Astrocyte of the spinal cord (primary cell): ENCODE data around the gene GCLC.

ENCODE experiments used
- DNase-seq: peaks from one replicate; pipeline ENCODE4 v3.0.0; 2011; ENCODE audit warnings: low read depth, low spot score
- H3K4me3 ChIP-seq: 2 replicates; pipeline ENCODE4 v1.5.1; 2011; ENCODE audit warnings: low read depth, mild to moderate bottlenecking, low read length, moderate library complexity
- CTCF ChIP-seq: IDR thresholded peaks from 2 replicates; pipeline ENCODE4 v1.5.1; 2012; ENCODE audit warnings: low read depth, mild to moderate bottlenecking, low read length, inconsistent platforms
- in situ Hi-C: cut with HindIII; loops from 2 replicates; pipeline ENCODE4 v1.10.0; 2017; ENCODE audit warnings: low sequenced_read_pairs

The GCLC gene

GRCh38 chr6:53539561-53539960 lies 5.3 kb downstream of the GCLC start:
- no peak for TF ChIP-seq CTCF
- H3K4me3 ChIP-seq: no peak overlapping the region
- DNase-seq: no peak
- in situ Hi-C loops: no loop called here

- DNase-seq: no peak
- in situ Hi-C loops: no loop called here
- H3K4me3 ChIP-seq: no peak overlapping the region
- TF ChIP-seq CTCF: no peak
Measured at GRCh38 chr6:53536561-53536960, 8.3 kb downstream of the GCLC start.

- no peak for DNase-seq
- no peak overlapping the region for H3K4me3 ChIP-seq
- TF ChIP-seq CTCF: no peak
- in situ Hi-C loops: no loop called here
Measured at GRCh38 chr6:53532942-53533341, 12.0 kb downstream of the GCLC start.

- in situ Hi-C loops: no loop called here
- no peak for TF ChIP-seq CTCF
- no peak overlapping the region for H3K4me3 ChIP-seq
- no peak for DNase-seq
Measured at GRCh38 chr6:53532061-53532797, 12.7 kb downstream of the GCLC start.

DNA sequence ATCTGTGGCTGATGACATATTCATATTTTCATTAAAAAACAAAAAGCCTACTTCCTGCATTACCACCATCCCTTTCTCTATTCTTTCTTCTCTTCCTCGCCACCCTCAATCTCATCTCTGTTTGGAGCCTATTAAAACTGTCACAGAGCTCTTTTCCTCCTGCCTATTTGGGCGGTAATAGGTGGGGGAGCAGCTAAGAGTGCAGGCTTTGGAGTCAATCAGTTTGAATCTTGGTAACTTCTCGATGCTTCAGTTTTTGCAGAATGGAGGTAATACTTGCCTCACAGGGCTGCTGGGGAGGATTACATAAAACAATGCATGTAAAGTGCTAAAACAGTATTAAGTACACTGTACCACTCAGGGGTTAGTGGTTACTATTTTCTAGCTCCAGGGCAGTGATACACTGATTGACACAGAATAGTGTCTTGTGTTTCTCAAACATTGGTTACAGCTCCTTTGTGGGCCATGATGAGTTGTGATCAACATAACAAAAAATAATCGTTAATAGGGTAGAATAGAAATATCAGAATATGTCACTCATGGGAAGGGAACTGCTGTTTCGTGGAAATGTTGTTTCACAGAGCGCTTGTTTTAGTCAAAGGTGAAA lies 14.0 kb downstream of the GCLC start:
- in situ Hi-C loops: no loop called here
- no peak for TF ChIP-seq CTCF
- no peak for DNase-seq
- H3K4me3 ChIP-seq: no peak overlapping the region

DNA sequence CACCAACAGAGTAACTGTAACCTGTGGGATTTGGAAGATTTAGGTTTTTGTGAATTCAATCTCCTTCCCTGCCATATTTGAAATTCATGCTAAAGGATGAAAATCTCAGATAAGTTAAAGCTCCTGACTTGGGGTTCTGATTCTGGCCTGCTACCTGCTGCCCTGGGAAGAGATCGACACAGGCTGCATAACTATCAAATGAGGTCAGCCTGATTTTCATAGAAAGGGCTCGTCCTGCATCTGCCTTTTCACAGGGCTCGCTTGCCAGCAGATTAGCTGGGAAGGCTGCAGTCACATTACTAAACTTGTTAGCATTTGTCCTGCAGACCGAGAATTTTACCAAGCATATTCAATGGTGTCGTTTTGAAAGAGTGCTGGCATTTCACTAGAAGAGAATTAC lies 14.6 kb downstream of the GCLC start:
- H3K4me3 ChIP-seq: no peak overlapping the region
- in situ Hi-C loops: no loop called here
- TF ChIP-seq CTCF: no peak
- DNase-seq: peak; percentile 24
